ENCODE results near the gene LY6G6D. TPM values are rescaled to one million over a fixed set of nuclear protein-coding genes. Genes with fewer than 3 reads are reported as not detected.

LY6G6D gene
- total RNA-seq, 1 experiment from 2014 or later, result not detected

DNA sequence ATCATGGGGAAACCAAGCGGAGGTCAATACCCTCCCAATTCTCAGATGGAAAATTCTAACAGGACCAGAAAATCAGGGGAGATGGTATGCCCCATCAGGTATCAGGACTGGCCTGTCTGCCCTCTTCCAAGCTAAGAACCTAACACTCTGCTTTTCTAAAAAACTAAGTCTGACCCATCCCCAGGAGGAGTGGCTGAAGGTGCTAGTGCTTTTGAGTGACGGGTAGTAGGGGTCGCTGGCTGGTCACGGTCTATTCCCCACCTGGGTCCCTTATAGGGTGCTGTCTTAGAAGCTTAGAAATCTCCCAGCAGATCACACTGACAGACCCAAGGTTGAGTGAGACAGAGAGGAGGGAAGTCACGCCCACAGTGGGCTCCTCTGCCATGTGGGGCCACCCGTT lies 21.6 kb upstream of the LY6G6D start:
- no peak overlapping the region for H2BK20ac ChIP-seq (ENCODE audit: low read depth, low read length, poor library complexity, severe bottlenecking)
- H3K79me2 ChIP-seq (ENCODE audit: insufficient read depth, low read length), result no peaks in the 10 kb centered on the region
- H3K56ac ChIP-seq (ENCODE audit: insufficient read length, low read depth, low read length), result no peak overlapping the region
- H2BK5ac ChIP-seq (ENCODE audit: insufficient read length, low read length), result no peak overlapping the region
- no peak overlapping the region for H3K27ac Mint-ChIP-seq
- no peak overlapping the region for H3K9ac ChIP-seq (ENCODE audit: extremely low read depth, insufficient read length, low read length)
- H3K4me3 Mint-ChIP-seq, result no peak overlapping the region
- no peak for DNase-seq
- H3K4me1 Mint-ChIP-seq, result peaks cover 0 to 1% of the 10 kb centered on the region in 2 experiments; a peak in 1 of 4 replicates
- H2BK15ac ChIP-seq (ENCODE audit: low read depth, low read length), result no peak overlapping the region
- H3K23me2 ChIP-seq (ENCODE audit: insufficient read length, low read depth, low read length, poor library complexity, severe bottlenecking), result no peaks in the 10 kb centered on the region
- TF ChIP-seq, protein P1, sequence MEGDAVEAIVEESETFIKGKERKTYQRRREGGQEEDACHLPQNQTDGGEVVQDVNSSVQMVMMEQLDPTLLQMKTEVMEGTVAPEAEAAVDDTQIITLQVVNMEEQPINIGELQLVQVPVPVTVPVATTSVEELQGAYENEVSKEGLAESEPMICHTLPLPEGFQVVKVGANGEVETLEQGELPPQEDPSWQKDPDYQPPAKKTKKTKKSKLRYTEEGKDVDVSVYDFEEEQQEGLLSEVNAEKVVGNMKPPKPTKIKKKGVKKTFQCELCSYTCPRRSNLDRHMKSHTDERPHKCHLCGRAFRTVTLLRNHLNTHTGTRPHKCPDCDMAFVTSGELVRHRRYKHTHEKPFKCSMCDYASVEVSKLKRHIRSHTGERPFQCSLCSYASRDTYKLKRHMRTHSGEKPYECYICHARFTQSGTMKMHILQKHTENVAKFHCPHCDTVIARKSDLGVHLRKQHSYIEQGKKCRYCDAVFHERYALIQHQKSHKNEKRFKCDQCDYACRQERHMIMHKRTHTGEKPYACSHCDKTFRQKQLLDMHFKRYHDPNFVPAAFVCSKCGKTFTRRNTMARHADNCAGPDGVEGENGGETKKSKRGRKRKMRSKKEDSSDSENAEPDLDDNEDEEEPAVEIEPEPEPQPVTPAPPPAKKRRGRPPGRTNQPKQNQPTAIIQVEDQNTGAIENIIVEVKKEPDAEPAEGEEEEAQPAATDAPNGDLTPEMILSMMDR (conservative IDR thresholded peaks at IDR 0.05), result no peak
- no peaks in the 10 kb centered on the region for H3K9me3 ChIP-seq (ENCODE audit: control insufficient read depth, low read depth, low read length)
- H3K4me2 ChIP-seq (ENCODE audit: insufficient read depth, insufficient read length, low read length), result no peak overlapping the region
- no peak overlapping the region for H3K18ac ChIP-seq (ENCODE audit: insufficient read length, low read depth, low read length)
- H4K20me1 ChIP-seq (ENCODE audit: control insufficient read depth, insufficient read depth, insufficient read length), result no peaks in the 10 kb centered on the region
- no peaks in the 10 kb centered on the region for H3K27me3 Mint-ChIP-seq (ENCODE audit: low read depth)
- H2AK5ac ChIP-seq (ENCODE audit: insufficient read length, low read length), result no peak overlapping the region
- no peaks in the 10 kb centered on the region for H3K4me1 ChIP-seq (ENCODE audit: insufficient read depth, low read length)
- H2BK12ac ChIP-seq (ENCODE audit: insufficient read length, low read depth, low read length), result no peak overlapping the region
- H2AFZ ChIP-seq (ENCODE audit: low read length), result no peak overlapping the region
- H3K36me3 Mint-ChIP-seq (ENCODE audit: insufficient read depth in 1 of 3, low read depth in 3 of 3), result peaks cover 9 to 55% (median 37%) of the 10 kb centered on the region in 3 experiments; a peak in 6 of 7 replicates
- H3K27ac ChIP-seq (ENCODE audit: insufficient read length, low read depth, low read length), result no peak overlapping the region
- H3K23ac ChIP-seq (ENCODE audit: insufficient read length, low read depth, low read length), result no peak overlapping the region
- H4K8ac ChIP-seq (replicated peaks; ENCODE audit: insufficient read length, low read depth, low read length), result no peak overlapping the region
- no peak overlapping the region for H4K91ac ChIP-seq (ENCODE audit: insufficient read length, low read depth, low read length)
- no peaks in the 10 kb centered on the region for H3K9me3 Mint-ChIP-seq
- no peak overlapping the region for H3T11ph ChIP-seq (ENCODE audit: low read length)
- no peak overlapping the region for H3K14ac ChIP-seq (ENCODE audit: insufficient read depth, low read length)
- no peak overlapping the region for H2BK120ac ChIP-seq (ENCODE audit: low read depth, low read length, poor library complexity, severe bottlenecking)
- no peak overlapping the region for H3K4ac ChIP-seq (ENCODE audit: low read depth, low read length)
- no CpG with 5 or more reads among the region's 6 CpGs for WGBS (ENCODE audit: extremely low coverage, insufficient read length, low lambda C conversion rate)
- H4K5ac ChIP-seq (ENCODE audit: insufficient read length, low read depth, low read length), result no peak overlapping the region
- no peaks in the 10 kb centered on the region for H3K27me3 ChIP-seq (ENCODE audit: insufficient read depth, low read length)
- H3K79me1 ChIP-seq (ENCODE audit: insufficient read depth, low read depth, low read length, poor library complexity, severe bottlenecking), result no peaks in the 10 kb centered on the region
